PFSK-1 (cell line): Measurements from ENCODE around the gene TMEM45A.

ENCODE experiments used
- FOXP2 ChIP-seq: optimal IDR thresholded peaks from 2 replicates; pipeline ENCODE3; 2011; ENCODE audit warnings: borderline replicate concordance, control low read depth, inconsistent platforms; ENCODE audit not compliant: insufficient read depth; ENCODE audit errors: extremely low read length, extremely low read depth
- POLR2AphosphoS5 ChIP-seq: IDR thresholded peaks from 2 replicates; pipeline ENCODE4 v1.6.1; 2012; ENCODE audit warnings: low read depth, mild to moderate bottlenecking, control low read depth, low read length, moderate library complexity
- REST ChIP-seq, 2 experiments: IDR thresholded peaks; 2 replicates each; pipeline versions ENCODE4 v1.6.1 to v1.8.0; 2011 to 2012; ENCODE audit warnings: low read depth in 2 of 2, low read length in 2 of 2, control low read depth in 1 of 2, inconsistent platforms in 1 of 2, mild to moderate bottlenecking in 1 of 2, moderate library complexity in 1 of 2; ENCODE audit not compliant: insufficient read depth in 1 of 2
- SIN3A ChIP-seq: IDR thresholded peaks from 2 replicates; pipeline ENCODE4 v1.6.1; 2012; ENCODE audit warnings: mild to moderate bottlenecking, low read length, moderate library complexity, borderline replicate concordance; ENCODE audit not compliant: insufficient read depth
- TAF1 ChIP-seq: IDR thresholded peaks from 2 replicates; pipeline ENCODE4 v1.6.1; 2012; ENCODE audit warnings: low read length, control low read depth, borderline replicate concordance; ENCODE audit not compliant: insufficient read depth

Gene TMEM45A

GRCh38 chr3:100455841-100456550 lies 36.4 kb upstream of the TMEM45A start:
- TF ChIP-seq POLR2AphosphoS5 (no peak), SIN3A (no peak)

- TF ChIP-seq SIN3A (no peak), REST (IDR thresholded peaks at IDR 0.05; ENCODE audit: insufficient read depth in 1 of 2, low read depth in 2 of 2, low read length in 2 of 2) (no peak), TAF1 (no peak), POLR2AphosphoS5 (no peak), FOXP2 (no peak)
These were observed 35.7 kb upstream of the TMEM45A start for GRCh38 chr3:100456745-100457144.

- TF ChIP-seq FOXP2, result no peak
These were observed 34.6 kb upstream of the TMEM45A start for GRCh38 chr3:100457811-100458210.

- TF ChIP-seq FOXP2 (no peak), TAF1 (no peak), POLR2AphosphoS5 (no peak), SIN3A (no peak), REST (IDR thresholded peaks at IDR 0.05; ENCODE audit: insufficient read depth in 1 of 2, low read depth in 2 of 2, low read length in 2 of 2) (no peak)
These were observed 33.6 kb upstream of the TMEM45A start for GRCh38 chr3:100458814-100459213.

GRCh38 chr3:100463002-100463401 lies 29.4 kb upstream of the TMEM45A start:
- TF ChIP-seq TAF1, result no peak
- no peak for TF ChIP-seq FOXP2
- no peak for TF ChIP-seq REST (IDR thresholded peaks at IDR 0.05; ENCODE audit: insufficient read depth in 1 of 2, low read depth in 2 of 2, low read length in 2 of 2)

GRCh38 chr3:100463646-100464155 lies 28.7 kb upstream of the TMEM45A start:
- TF ChIP-seq TAF1, result no peak
- no peak for TF ChIP-seq POLR2AphosphoS5
- no peak for TF ChIP-seq REST (IDR thresholded peaks at IDR 0.05; ENCODE audit: insufficient read depth in 1 of 2, low read depth in 2 of 2, low read length in 2 of 2)
- TF ChIP-seq SIN3A, result no peak
- TF ChIP-seq FOXP2, result no peak
